Mesothelial cell of epicardium (in vitro differentiated cells): ENCODE data around the gene AP4S1. TPM values are rescaled to one million over a fixed set of nuclear protein-coding genes. Genes with fewer than 3 reads are reported as not detected.

Experiments used
- DNase-seq, 2 experiments: peaks; one replicate each; pipeline ENCODE4 v3.0.0; 2021; ENCODE audit warnings: low spot score in 2 of 2; ENCODE audit not compliant: unreplicated experiment in 2 of 2
- H3K27ac Mint-ChIP-seq: 2 replicates; pipeline ENCODE4 v1.8.0; 2021; ENCODE audit warnings: mixed read lengths
- H3K27me3 Mint-ChIP-seq: 2 replicates; pipeline ENCODE4 v1.8.0; 2021; ENCODE audit warnings: low read depth, mixed read lengths
- H3K36me3 Mint-ChIP-seq: 2 replicates; pipeline ENCODE4 v1.8.0; 2021; ENCODE audit warnings: mixed read lengths
- H3K4me1 Mint-ChIP-seq: 2 replicates; pipeline ENCODE4 v1.8.0; 2021; ENCODE audit warnings: mixed read lengths
- H3K4me3 Mint-ChIP-seq: 2 replicates; pipeline ENCODE4 v1.8.0; 2021; ENCODE audit warnings: mild to moderate bottlenecking, moderate library complexity, mixed read lengths
- H3K9me3 Mint-ChIP-seq: 2 replicates; pipeline ENCODE4 v1.8.0; 2021; ENCODE audit warnings: mixed read lengths
- total RNA-seq: library from RNA; stranded (reverse); gene quantifications from 3 replicates; pipeline ENCODE4 v1.2.1, GENCODE V29; 2021
- TF ChIP-seq, protein P1 (sequence below): fragments of 200-600 bp; sonication (generic); IDR thresholded peaks from one replicate; pipeline ENCODE4 v1.5.0; 2021; ENCODE audit warnings: antibody characterized with exemption; ENCODE audit not compliant: unreplicated experiment

Gene AP4S1
- total RNA-seq, 1 donor from 2014 or later, result 10.4 TPM

DNA sequence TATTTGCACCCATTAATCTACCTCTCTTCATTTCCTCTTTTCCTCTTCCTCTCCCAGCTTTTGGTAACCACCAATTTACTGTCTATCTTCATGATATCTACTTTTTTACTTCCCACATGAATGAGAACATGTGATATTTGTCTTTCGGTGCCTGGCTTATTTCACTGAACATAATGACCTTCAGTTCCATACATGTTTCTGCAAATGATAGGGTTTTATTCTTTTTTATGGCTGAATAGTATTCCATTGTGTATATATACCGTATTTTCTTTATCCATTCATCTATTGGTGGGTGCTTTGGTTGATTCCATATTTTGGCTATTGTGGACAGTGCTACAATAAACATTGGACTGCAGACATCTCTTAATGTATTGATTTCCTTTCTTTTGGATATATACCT lies 49.7 kb downstream of the AP4S1 start:
- Mint-ChIP-seq H3K27me3 (no peaks in the 10 kb centered on the region), H3K4me3 (no peak overlapping the region), H3K36me3 (peaks cover 24% of the 10 kb centered on the region), H3K9me3 (peaks cover 15% of the 10 kb centered on the region), H3K4me1 (no peaks in the 10 kb centered on the region), H3K27ac (no peak overlapping the region)
- DNase-seq, result no peak
- TF ChIP-seq, protein P1, sequence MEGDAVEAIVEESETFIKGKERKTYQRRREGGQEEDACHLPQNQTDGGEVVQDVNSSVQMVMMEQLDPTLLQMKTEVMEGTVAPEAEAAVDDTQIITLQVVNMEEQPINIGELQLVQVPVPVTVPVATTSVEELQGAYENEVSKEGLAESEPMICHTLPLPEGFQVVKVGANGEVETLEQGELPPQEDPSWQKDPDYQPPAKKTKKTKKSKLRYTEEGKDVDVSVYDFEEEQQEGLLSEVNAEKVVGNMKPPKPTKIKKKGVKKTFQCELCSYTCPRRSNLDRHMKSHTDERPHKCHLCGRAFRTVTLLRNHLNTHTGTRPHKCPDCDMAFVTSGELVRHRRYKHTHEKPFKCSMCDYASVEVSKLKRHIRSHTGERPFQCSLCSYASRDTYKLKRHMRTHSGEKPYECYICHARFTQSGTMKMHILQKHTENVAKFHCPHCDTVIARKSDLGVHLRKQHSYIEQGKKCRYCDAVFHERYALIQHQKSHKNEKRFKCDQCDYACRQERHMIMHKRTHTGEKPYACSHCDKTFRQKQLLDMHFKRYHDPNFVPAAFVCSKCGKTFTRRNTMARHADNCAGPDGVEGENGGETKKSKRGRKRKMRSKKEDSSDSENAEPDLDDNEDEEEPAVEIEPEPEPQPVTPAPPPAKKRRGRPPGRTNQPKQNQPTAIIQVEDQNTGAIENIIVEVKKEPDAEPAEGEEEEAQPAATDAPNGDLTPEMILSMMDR, result no peak

DNA sequence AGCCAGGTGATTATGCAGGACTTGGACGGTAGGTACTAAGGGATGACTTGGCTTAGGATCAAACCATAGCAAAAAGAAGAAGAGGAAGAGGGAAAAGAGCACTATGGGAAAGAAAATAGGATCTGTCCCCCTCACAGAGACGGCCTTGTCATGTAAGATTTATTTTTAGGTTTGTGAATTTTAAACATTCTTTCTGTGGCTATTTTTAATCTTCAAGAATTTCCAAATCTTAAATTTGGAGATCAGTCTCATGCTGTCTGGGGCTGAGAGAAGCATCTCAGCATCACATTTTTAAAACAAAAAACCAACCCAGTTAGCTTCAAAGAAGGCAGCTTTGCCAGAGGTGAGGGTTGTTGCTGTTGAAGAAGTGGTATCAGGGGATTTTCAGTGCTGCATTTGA lies 53.3 kb downstream of the AP4S1 start:
- TF ChIP-seq, protein P1, result no peak
- peaks cover 15% of the 10 kb centered on the region for H3K9me3 Mint-ChIP-seq
- DNase-seq, result no peak
- no peaks in the 10 kb centered on the region for H3K27me3 Mint-ChIP-seq
- no peaks in the 10 kb centered on the region for H3K4me1 Mint-ChIP-seq
- peaks cover 18% of the 10 kb centered on the region for H3K36me3 Mint-ChIP-seq
- no peak overlapping the region for H3K27ac Mint-ChIP-seq
- H3K4me3 Mint-ChIP-seq, result no peak overlapping the region

DNA sequence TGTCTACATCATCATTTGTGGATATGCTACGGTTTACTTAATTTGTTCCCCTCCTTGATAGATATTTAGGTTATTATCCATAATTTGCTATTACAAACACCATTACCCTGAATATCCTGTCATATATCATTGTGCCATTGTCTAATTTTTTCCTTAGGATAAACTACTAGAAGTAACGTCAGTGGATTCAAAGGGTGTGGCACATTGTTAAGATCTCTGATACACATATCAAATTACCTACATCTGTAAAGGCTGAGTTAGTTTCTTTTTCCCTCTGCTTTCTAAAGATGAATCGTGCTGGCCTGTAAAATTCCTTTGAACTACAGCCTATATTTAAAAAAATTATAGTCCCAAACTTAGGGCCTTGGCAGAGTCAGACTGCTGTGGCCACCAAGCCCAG lies 54.6 kb downstream of the AP4S1 start:
- no peaks in the 10 kb centered on the region for H3K4me1 Mint-ChIP-seq
- peaks cover 16% of the 10 kb centered on the region for H3K36me3 Mint-ChIP-seq
- H3K4me3 Mint-ChIP-seq, result no peak overlapping the region
- H3K27ac Mint-ChIP-seq, result no peak overlapping the region
- peaks cover 13% of the 10 kb centered on the region for H3K9me3 Mint-ChIP-seq
- no peak for DNase-seq
- H3K27me3 Mint-ChIP-seq, result no peaks in the 10 kb centered on the region
- TF ChIP-seq, protein P1, result no peak

DNA sequence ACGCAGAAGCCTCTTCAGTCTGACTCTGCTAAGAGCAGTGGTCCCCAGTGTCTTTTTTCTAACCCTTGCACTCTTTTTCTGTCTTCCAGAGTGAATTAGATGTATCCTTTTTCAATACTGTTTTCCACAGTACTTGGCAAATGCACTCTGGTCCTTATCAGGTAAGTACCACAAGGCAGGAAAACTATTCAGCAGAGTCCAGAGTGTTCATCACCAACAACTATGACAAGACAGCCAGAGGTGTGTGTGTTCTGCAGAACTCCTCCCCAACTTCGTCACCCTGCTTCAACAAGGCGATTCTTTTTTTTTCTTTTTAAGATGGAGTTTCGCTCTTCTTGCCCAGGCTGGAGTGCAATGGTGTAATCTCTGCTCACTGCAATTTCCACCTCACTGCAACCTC lies 55.0 kb downstream of the AP4S1 start:
- peaks cover 8% of the 10 kb centered on the region for H3K9me3 Mint-ChIP-seq
- peaks cover 12% of the 10 kb centered on the region for H3K36me3 Mint-ChIP-seq
- no peaks in the 10 kb centered on the region for H3K27me3 Mint-ChIP-seq
- no peaks in the 10 kb centered on the region for H3K4me1 Mint-ChIP-seq
- no peak for DNase-seq
- H3K27ac Mint-ChIP-seq, result no peak overlapping the region
- TF ChIP-seq, protein P1, result no peak
- no peak overlapping the region for H3K4me3 Mint-ChIP-seq

DNA sequence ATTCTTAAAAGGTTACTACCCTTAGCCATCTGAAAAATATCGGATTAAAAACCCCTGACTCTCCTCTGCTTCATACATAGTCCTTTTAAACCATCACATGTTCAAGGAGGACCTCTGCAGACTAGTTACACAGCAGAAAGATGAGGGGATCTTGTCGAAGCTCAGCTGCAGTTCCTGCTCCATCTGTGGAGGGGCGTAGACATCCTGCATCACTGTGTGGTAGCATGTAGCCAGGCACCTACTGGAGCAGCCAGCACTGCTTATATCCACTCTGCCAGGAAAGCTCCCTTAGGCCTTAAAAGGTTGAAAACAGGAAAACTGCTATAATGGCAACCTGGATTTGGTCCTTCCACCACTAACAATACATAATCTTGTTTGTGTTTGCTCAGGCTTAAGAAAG lies 58.3 kb downstream of the AP4S1 start:
- peaks cover 2% of the 10 kb centered on the region for H3K36me3 Mint-ChIP-seq
- H3K9me3 Mint-ChIP-seq, result no peaks in the 10 kb centered on the region
- TF ChIP-seq, protein P1, result no peak
- H3K27ac Mint-ChIP-seq, result no peak overlapping the region
- no peaks in the 10 kb centered on the region for H3K4me1 Mint-ChIP-seq
- no peak for DNase-seq
- no peak overlapping the region for H3K4me3 Mint-ChIP-seq
- no peaks in the 10 kb centered on the region for H3K27me3 Mint-ChIP-seq

DNA sequence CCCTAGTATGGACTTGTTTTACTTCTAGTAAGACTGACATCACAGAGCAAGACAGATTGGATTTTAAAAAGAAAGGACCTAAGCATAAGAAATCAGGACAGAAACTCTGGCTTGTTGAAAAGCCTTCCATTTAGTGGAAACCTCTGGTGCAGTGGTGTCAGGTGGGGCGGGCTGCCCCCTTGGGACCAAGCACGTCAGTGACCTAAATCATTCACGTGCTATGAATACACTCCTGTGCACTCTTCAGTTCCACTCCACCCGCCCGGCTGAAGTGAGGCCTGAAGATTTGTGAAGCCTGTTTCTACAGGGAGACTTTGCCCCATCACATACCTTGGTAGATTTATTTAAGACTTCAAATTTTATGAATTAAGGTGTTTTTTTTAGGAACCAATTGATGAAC lies 58.9 kb downstream of the AP4S1 start:
- no peak overlapping the region for H3K27ac Mint-ChIP-seq
- TF ChIP-seq, protein P1, result no peak
- no peak overlapping the region for H3K4me3 Mint-ChIP-seq
- no peaks in the 10 kb centered on the region for H3K9me3 Mint-ChIP-seq
- DNase-seq, result no peak
- no peaks in the 10 kb centered on the region for H3K27me3 Mint-ChIP-seq
- H3K4me1 Mint-ChIP-seq, result no peaks in the 10 kb centered on the region
- H3K36me3 Mint-ChIP-seq, result peaks cover 2% of the 10 kb centered on the region
